ENCODE measurements around the gene SMPX. TPM values are rescaled to one million over a fixed set of nuclear protein-coding genes. Genes with fewer than 3 reads are reported as not detected.

The SMPX gene
- total and polyA plus RNA-seq, 9 of the 15 experiments (the other 6 are each of a cell fraction or from before 2014, with no cell fraction given) = not detected

DNA sequence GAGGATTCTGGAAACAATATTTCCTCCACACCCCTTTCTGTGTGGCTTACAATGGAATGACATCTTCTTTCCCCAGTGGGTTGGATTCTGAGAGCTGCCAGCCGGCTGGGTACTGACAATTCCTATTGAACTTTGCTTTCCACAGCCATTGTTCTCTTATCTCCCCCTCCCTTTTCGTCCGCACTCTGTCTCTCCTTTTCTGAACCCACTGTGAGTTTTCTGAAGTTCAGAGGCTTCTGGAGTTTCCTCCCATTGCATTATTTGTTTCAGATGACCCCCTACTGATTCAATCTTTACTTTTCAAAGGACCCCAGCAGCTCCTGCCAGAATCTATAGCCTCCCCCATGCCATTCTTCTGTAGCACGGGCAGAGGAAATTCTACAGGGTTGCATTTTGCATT, 10.4 kb downstream of the SMPX start (continued):
- TF ChIP-seq NFXL1 (CRISPR knock-in tag; IDR thresholded peaks at IDR 0.05) (no peak), ZNF197 (CRISPR knock-in tag; IDR thresholded peaks at IDR 0.05; ENCODE audit: low read depth) (no peak), FOXP1 (CRISPR knock-in tag; IDR thresholded peaks at IDR 0.05) (no peak), ESRRB (CRISPR knock-in tag; IDR thresholded peaks at IDR 0.05; ENCODE audit: borderline replicate concordance) (no peak), ZSCAN29 (IDR thresholded peaks at IDR 0.05) (no peak)
- TF ChIP-seq, protein P1, sequence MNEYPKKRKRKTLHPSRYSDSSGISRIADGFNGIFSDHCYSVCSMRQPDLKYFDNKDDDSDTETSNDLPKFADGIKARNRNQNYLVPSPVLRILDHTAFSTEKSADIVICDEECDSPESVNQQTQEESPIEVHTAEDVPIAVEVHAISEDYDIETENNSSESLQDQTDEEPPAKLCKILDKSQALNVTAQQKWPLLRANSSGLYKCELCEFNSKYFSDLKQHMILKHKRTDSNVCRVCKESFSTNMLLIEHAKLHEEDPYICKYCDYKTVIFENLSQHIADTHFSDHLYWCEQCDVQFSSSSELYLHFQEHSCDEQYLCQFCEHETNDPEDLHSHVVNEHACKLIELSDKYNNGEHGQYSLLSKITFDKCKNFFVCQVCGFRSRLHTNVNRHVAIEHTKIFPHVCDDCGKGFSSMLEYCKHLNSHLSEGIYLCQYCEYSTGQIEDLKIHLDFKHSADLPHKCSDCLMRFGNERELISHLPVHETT (CRISPR knock-in tag; conservative IDR thresholded peaks at IDR 0.05 in 1 of 2, IDR thresholded peaks at IDR 0.05 in 1 of 2) = no peak

DNA sequence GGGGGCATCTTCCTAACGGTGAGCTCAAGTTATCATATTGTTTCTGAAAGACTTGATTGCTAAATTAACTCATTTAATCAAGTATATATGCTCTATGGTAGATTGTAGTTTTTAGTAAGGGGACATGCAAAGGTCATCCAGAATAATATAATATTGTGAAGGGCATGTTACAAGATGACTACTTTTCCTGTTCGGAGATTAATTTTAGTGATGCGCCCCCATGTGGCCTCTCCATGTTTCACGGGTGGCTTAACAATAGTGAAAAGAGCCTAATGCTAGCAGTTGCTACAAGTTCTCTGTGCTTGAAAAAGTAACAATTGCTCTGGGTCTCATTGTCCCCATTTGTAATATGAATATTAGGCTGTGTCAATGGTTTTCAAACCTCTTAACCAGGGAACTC, 12.2 kb downstream of the SMPX start:
- intact Hi-C loops (cut with micrococcal nuclease) (loop anchor here (2.0 kb wide), 1 partner anchor 1219 kb away; no protein-coding TSS in a partner anchor), in situ Hi-C loops (cut with MboI) (no loop called here)
- H3K79me2 ChIP-seq (ENCODE audit: control insufficient read depth, insufficient read depth, low read length) = no peaks in the 10 kb centered on the region
- BruUV-seq (replicated peaks) = no TSS peak
- peak; percentile 55 for FAIRE-seq
- CTCF ChIA-PET (ENCODE audit: low intra/inter-chr PET ratio) = interaction anchor here (0.7 kb wide), 1 partner anchor 512 kb away, joined by 4 read pairs; no protein-coding TSS in a partner anchor
- peak; percentile 74; the same call in 2 of the 3 replicates for ATAC-seq
- no peaks in the 10 kb centered on the region for H3K9me3 ChIP-seq (replicated peaks; ENCODE audit: control insufficient read depth, insufficient read depth, low read depth, low read length)
- H3K4me1 ChIP-seq (replicated peaks in 1 of 2; ENCODE audit: control insufficient read depth in 2 of 2, insufficient read depth in 2 of 2, low read length in 2 of 2) = no peaks in the 10 kb centered on the region
- no peaks in the 10 kb centered on the region for H3K27me3 ChIP-seq (ENCODE audit: control insufficient read depth in 2 of 2, insufficient read depth in 2 of 2, low read length in 2 of 2)
- no peaks in the 10 kb centered on the region for H3K9me1 ChIP-seq (ENCODE audit: control insufficient read depth, insufficient read depth, low read length)
- no peaks in the 10 kb centered on the region for H4K20me1 ChIP-seq (replicated peaks; ENCODE audit: control insufficient read depth, insufficient read depth, low read length)
- no peak overlapping the region for H3K4me3 ChIP-seq
- POLR2A ChIA-PET = no interaction called here
- H3K27ac ChIP-seq (ENCODE audit: extremely low read depth, low read depth, low read length) = no peak overlapping the region
- TF ChIP-seq MEF2D (tag; conservative IDR thresholded peaks at IDR 0.05; ENCODE audit: low read depth) = no peak
- TF ChIP-seq SMC3 (conservative IDR thresholded peaks at IDR 0.05; ENCODE audit: insufficient read depth, low read depth, low read length) = 0 out of 2 replicates have a peak, but pooled peaks have one; percentile 31
- TF ChIP-seq RAD21 (CRISPR knock-in tag; conservative IDR thresholded peaks at IDR 0.05 in 1 of 2, IDR thresholded peaks at IDR 0.05 in 1 of 2) = peak; percentile 7 to 44; a peak in 2 of 4 replicates
- no peak for TF ChIP-seq GATAD2A (IDR thresholded peaks at IDR 0.05)
- TF ChIP-seq FOXP1 (CRISPR knock-in tag; IDR thresholded peaks at IDR 0.05) = no peak
- no peak for TF ChIP-seq ELF2 (CRISPR knock-in tag; IDR thresholded peaks at IDR 0.05)
- TF ChIP-seq, protein P2, sequence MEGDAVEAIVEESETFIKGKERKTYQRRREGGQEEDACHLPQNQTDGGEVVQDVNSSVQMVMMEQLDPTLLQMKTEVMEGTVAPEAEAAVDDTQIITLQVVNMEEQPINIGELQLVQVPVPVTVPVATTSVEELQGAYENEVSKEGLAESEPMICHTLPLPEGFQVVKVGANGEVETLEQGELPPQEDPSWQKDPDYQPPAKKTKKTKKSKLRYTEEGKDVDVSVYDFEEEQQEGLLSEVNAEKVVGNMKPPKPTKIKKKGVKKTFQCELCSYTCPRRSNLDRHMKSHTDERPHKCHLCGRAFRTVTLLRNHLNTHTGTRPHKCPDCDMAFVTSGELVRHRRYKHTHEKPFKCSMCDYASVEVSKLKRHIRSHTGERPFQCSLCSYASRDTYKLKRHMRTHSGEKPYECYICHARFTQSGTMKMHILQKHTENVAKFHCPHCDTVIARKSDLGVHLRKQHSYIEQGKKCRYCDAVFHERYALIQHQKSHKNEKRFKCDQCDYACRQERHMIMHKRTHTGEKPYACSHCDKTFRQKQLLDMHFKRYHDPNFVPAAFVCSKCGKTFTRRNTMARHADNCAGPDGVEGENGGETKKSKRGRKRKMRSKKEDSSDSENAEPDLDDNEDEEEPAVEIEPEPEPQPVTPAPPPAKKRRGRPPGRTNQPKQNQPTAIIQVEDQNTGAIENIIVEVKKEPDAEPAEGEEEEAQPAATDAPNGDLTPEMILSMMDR (IDR thresholded peaks at IDR 0.05 in 2 of 3, conservative IDR thresholded peaks at IDR 0.05 in 1 of 3; ENCODE audit: insufficient read depth in 2 of 3, low read depth in 1 of 3, low read length in 3 of 3) = peak; percentile 34 to 56 (median 54); a peak in 5 of 6 replicates
- TF ChIP-seq, protein P3, sequence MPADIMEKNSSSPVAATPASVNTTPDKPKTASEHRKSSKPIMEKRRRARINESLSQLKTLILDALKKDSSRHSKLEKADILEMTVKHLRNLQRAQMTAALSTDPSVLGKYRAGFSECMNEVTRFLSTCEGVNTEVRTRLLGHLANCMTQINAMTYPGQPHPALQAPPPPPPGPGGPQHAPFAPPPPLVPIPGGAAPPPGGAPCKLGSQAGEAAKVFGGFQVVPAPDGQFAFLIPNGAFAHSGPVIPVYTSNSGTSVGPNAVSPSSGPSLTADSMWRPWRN (IDR thresholded peaks at IDR 0.05; ENCODE audit: low read depth) = no peak
- TF ChIP-seq, protein P4, sequence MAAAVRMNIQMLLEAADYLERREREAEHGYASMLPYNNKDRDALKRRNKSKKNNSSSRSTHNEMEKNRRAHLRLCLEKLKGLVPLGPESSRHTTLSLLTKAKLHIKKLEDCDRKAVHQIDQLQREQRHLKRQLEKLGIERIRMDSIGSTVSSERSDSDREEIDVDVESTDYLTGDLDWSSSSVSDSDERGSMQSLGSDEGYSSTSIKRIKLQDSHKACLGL (CRISPR knock-in tag; IDR thresholded peaks at IDR 0.05; ENCODE audit: borderline replicate concordance, poor library complexity, severe bottlenecking) = no peak
- H2AFZ ChIP-seq (ENCODE audit: low read depth, low read length) = no peak overlapping the region
- DNase-seq (ENCODE audit: extremely low read depth in 1 of 4, low spot score in 3 of 4) = peak; percentile 9 to 26 (median 20)
- H3K4me2 ChIP-seq (ENCODE audit: insufficient read depth, low read length) = no peak overlapping the region
- 5% methylated on average over 4 of the region's 4 CpGs for WGBS (ENCODE audit: insufficient coverage, low coverage, missing lambda C conversion rate)
- no peaks in the 10 kb centered on the region for H3K36me3 ChIP-seq (ENCODE audit: control insufficient read depth, insufficient read depth, low read length)
- H3K9ac ChIP-seq (ENCODE audit: insufficient read depth in 1 of 2, low read depth in 2 of 2, low read length in 2 of 2) = no peak overlapping the region

Measured in K562 (cell line).